Measurements from ENCODE around the gene NECAB3. TPM values are rescaled to one million over a fixed set of nuclear protein-coding genes. Genes with fewer than 3 reads are reported as not detected.
A peak's percentile ranks its signal among the peaks of the same experiment; 100 is the strongest.

Gene NECAB3
- total and polyA plus RNA-seq, 2 of the 13 experiments (the other 11 are each of a cell fraction or from before 2014, with no cell fraction given): 61.5 to 65.5 TPM

DNA sequence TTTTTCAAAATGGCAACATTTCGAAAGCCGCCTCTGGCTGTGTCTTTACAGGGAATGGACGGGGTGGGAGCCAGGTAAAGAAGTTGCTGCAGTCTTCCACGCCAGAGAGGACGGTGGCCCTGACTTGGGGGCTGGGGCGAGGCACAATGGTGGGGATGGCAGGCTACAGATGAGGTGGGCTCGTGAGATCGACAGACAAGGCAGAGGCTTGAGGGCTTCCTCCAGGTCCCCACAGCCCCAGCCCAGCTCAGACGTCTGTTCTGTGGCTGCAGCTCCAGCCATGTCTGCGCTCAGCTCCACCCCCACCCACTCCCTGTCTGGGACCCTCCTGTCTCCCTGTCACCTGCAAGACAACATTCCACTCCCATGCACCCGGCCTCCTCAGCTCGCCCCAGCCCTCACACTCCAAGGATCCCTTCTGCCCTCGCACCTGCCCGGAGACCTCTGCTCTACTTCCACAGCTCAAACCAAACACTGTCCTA is 19.5 kb downstream of the NECAB3 start (continued):
- TF ChIP-seq, protein P1, sequence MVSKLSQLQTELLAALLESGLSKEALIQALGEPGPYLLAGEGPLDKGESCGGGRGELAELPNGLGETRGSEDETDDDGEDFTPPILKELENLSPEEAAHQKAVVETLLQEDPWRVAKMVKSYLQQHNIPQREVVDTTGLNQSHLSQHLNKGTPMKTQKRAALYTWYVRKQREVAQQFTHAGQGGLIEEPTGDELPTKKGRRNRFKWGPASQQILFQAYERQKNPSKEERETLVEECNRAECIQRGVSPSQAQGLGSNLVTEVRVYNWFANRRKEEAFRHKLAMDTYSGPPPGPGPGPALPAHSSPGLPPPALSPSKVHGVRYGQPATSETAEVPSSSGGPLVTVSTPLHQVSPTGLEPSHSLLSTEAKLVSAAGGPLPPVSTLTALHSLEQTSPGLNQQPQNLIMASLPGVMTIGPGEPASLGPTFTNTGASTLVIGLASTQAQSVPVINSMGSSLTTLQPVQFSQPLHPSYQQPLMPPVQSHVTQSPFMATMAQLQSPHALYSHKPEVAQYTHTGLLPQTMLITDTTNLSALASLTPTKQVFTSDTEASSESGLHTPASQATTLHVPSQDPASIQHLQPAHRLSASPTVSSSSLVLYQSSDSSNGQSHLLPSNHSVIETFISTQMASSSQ (IDR thresholded peaks at IDR 0.05; ENCODE audit: low read depth): no peak
- TF ChIP-seq, protein P1 (CRISPR knock-in tag; IDR thresholded peaks at IDR 0.05; ENCODE audit: borderline replicate concordance): 0 out of 2 replicates have a peak, but pooled peaks have one; percentile 13
- TF ChIP-seq ZNF292 (CRISPR knock-in tag; IDR thresholded peaks at IDR 0.05; ENCODE audit: borderline replicate concordance, low read depth): no peak
- TF ChIP-seq SSRP1 (CRISPR knock-in tag; IDR thresholded peaks at IDR 0.05): peak; percentile 22; the same call in 1 of the 2 replicates
- peak; percentile 45; the same call in 1 of the 2 replicates for TF ChIP-seq KDM5B (CRISPR knock-in tag; IDR thresholded peaks at IDR 0.05; ENCODE audit: borderline replicate concordance)
- TF ChIP-seq PAF1 (CRISPR knock-in tag; IDR thresholded peaks at IDR 0.05): peak; percentile 21; the same call in 1 of the 2 replicates
- no peak for TF ChIP-seq PAWR (CRISPR knock-in tag; IDR thresholded peaks at IDR 0.05; ENCODE audit: borderline replicate concordance)
- TF ChIP-seq, protein P2, sequence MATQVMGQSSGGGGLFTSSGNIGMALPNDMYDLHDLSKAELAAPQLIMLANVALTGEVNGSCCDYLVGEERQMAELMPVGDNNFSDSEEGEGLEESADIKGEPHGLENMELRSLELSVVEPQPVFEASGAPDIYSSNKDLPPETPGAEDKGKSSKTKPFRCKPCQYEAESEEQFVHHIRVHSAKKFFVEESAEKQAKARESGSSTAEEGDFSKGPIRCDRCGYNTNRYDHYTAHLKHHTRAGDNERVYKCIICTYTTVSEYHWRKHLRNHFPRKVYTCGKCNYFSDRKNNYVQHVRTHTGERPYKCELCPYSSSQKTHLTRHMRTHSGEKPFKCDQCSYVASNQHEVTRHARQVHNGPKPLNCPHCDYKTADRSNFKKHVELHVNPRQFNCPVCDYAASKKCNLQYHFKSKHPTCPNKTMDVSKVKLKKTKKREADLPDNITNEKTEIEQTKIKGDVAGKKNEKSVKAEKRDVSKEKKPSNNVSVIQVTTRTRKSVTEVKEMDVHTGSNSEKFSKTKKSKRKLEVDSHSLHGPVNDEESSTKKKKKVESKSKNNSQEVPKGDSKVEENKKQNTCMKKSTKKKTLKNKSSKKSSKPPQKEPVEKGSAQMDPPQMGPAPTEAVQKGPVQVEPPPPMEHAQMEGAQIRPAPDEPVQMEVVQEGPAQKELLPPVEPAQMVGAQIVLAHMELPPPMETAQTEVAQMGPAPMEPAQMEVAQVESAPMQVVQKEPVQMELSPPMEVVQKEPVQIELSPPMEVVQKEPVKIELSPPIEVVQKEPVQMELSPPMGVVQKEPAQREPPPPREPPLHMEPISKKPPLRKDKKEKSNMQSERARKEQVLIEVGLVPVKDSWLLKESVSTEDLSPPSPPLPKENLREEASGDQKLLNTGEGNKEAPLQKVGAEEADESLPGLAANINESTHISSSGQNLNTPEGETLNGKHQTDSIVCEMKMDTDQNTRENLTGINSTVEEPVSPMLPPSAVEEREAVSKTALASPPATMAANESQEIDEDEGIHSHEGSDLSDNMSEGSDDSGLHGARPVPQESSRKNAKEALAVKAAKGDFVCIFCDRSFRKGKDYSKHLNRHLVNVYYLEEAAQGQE (IDR thresholded peaks at IDR 0.05; ENCODE audit: borderline replicate concordance in 1 of 2, low read depth in 1 of 2, low read length in 2 of 2): no peak
- no peak for TF ChIP-seq ZNF510 (CRISPR knock-in tag; IDR thresholded peaks at IDR 0.05; ENCODE audit: low read depth)
- TF ChIP-seq POLR2AphosphoS5 (IDR thresholded peaks at IDR 0.05; ENCODE audit: low read depth, low read length): peak; percentile 24; the same call in 1 of the 2 replicates
- TF ChIP-seq, protein P3, sequence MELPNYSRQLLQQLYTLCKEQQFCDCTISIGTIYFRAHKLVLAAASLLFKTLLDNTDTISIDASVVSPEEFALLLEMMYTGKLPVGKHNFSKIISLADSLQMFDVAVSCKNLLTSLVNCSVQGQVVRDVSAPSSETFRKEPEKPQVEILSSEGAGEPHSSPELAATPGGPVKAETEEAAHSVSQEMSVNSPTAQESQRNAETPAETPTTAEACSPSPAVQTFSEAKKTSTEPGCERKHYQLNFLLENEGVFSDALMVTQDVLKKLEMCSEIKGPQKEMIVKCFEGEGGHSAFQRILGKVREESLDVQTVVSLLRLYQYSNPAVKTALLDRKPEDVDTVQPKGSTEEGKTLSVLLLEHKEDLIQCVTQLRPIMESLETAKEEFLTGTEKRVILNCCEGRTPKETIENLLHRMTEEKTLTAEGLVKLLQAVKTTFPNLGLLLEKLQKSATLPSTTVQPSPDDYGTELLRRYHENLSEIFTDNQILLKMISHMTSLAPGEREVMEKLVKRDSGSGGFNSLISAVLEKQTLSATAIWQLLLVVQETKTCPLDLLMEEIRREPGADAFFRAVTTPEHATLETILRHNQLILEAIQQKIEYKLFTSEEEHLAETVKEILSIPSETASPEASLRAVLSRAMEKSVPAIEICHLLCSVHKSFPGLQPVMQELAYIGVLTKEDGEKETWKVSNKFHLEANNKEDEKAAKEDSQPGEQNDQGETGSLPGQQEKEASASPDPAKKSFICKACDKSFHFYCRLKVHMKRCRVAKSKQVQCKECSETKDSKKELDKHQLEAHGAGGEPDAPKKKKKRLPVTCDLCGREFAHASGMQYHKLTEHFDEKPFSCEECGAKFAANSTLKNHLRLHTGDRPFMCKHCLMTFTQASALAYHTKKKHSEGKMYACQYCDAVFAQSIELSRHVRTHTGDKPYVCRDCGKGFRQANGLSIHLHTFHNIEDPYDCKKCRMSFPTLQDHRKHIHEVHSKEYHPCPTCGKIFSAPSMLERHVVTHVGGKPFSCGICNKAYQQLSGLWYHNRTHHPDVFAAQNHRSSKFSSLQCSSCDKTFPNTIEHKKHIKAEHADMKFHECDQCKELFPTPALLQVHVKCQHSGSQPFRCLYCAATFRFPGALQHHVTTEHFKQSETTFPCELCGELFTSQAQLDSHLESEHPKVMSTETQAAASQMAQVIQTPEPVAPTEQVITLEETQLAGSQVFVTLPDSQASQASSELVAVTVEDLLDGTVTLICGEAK (IDR thresholded peaks at IDR 0.05): no peak
- TF ChIP-seq, protein P3 (CRISPR knock-in tag; IDR thresholded peaks at IDR 0.05): 0 out of 2 replicates have a peak, but pooled peaks have one; percentile 16
